GM18951 (cell line): Measurements from ENCODE around the gene NFKBIL1.
"Not testable (repeated sequence)": the region's sequence is repeated elsewhere in the genome, so short reads cannot be mapped to it uniquely, and the experiment has no call there.

Experiments used
- POLR2A ChIP-seq: IDR thresholded peaks from 4 replicates; pipeline ENCODE4 v1.6.1; 2011; ENCODE audit warnings: mild to moderate bottlenecking; ENCODE audit not compliant: insufficient read length, insufficient read depth; ENCODE audit errors: extremely low read depth
- in situ Hi-C: fragments of 300-500 bp; cut with MboI; formaldehyde crosslinking; loops from one replicate; pipeline ENCODE4 v1.12.0; 2022; ENCODE audit warnings: low sequenced_read_pairs, mixed read lengths, inconsistent platforms; ENCODE audit not compliant: unreplicated experiment

Gene NFKBIL1, protein sequence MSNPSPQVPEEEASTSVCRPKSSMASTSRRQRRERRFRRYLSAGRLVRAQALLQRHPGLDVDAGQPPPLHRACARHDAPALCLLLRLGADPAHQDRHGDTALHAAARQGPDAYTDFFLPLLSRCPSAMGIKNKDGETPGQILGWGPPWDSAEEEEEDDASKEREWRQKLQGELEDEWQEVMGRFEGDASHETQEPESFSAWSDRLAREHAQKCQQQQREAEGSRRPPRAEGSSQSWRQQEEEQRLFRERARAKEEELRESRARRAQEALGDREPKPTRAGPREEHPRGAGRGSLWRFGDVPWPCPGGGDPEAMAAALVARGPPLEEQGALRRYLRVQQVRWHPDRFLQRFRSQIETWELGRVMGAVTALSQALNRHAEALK

DNA sequence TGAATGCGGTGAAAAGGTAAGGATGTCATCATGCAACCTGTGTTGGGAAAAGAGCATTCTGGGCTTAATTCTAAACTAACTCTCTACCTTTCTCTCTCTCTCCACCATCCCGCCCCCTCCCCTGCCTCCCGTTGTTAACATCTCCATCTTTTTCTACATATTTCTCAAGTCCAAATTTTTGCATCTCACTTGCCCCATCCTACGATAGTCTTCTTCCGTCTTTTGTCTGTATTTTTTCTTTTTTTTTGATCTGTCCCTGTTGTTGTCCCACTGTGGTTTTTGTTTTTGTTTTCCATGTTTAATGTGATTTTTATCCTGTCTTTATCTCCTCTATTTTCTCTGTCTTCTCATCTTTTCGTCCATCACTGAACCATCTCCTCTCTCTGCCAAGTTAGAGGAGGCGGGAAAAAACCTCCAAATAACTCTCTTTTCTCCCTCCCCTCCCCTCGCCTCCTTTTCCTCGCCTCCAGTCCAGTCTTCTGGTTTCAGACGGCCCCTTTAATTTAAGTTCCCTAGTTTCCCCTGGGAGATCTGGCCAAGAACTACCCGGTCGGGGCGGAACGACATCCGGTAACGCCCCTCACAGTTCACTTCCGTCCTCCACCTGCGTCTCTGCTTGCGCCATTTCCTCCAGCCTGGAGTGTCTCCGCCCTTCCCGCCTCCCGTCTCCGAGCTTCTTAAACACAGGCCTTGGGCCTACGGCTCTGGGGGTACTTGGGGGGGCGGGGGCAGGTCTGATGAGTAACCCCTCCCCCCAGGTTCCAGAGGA is at the start of gene NFKBIL1:
Gene NFKBIL1, plus strand, starts transcription at position 651 of the 769 bp plus-strand sequence. Its CDS starts 87 bp downstream, at position 738.
- peak; percentile 59 for TF ChIP-seq POLR2A
- in situ Hi-C loops: no loop called here

- in situ Hi-C loops: no loop called here
- TF ChIP-seq POLR2A: no peak
Observed at GRCh38 chr6:31498748-31499147, 48.7 kb upstream of the NFKBIL1 start.

DNA sequence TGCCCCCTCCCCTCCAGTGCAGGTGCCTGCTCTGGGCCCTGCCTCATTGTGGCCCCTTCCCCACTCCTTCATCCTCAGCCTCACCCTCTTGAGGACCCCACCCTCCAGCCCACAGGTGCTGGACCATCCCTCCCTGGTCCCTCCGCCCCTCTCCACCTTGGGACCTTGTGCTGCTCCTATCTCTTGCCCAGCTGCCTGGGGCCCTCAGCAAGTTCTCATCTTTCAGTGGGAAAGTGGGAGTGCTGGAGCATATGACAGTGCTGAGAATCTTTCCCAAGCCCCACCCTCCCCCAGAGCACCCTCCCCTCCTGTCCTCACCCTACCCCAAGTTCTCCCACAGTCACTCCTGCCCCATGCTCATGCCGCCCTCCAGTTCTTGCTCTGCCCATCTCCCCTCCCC is 47.8 kb upstream of the NFKBIL1 start:
- in situ Hi-C loops: not testable (repeated sequence)

GRCh38 chr6:31502586-31502985 is 44.8 kb upstream of the NFKBIL1 start:
- TF ChIP-seq POLR2A: no peak
- in situ Hi-C loops: no loop called here

GRCh38 chr6:31509036-31509435 is 38.4 kb upstream of the NFKBIL1 start:
- in situ Hi-C loops: not testable (repeated sequence)

DNA sequence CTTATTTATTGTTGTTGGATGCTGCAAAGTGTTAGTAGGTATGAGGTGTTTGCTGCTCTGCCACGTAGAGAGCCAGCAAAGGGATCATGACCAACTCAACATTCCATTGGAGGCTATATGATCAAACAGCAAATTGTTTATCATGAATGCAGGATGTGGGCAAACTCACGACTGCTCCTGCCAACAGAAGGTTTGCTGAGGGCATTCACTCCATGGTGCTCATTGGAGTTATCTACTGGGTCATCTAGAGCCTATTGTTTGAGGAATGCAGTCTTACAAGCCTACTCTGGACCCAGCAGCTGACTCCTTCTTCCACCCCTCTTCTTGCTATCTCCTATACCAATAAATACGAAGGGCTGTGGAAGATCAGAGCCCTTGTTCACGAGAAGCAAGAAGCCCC is 37.4 kb upstream of the NFKBIL1 start:
- no peak for TF ChIP-seq POLR2A
- in situ Hi-C loops: no loop called here

DNA sequence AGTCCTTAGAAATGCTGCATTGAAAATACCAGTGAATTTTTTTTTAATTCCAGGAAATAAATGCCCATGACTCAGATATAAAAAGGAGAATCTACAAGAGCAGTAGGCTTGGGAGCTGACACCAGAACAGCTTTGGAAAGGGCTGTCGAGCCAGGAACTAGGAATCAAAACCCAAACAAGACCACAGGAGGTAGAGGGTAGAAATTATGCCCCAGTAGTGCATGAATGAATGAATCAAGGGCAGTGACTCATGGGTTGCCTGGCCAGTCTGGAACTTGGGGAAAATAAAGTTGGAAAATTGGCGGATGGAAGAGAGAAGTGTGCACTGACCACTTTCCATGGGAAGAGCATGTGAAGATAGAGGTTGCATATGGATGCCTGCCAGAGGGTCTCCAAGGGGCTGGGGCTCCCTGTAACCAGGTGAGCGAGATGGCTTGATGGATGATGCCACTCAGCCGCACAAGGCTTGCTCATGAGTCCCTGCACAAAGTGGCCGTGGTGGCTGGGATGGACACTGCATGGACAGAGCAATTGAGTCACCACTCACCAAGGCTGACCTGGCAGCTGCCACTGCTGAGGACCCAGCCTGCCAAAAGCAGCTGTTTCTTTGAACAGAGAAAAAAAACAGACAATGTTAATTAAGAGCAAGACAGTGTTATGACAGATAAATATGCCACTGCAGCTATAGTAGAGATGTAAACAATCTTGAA is 33.8 kb upstream of the NFKBIL1 start:
- TF ChIP-seq POLR2A: no peak
- in situ Hi-C loops: no loop called here

GRCh38 chr6:31521835-31522234 is 25.6 kb upstream of the NFKBIL1 start:
- TF ChIP-seq POLR2A: no peak
- in situ Hi-C loops: no loop called here

DNA sequence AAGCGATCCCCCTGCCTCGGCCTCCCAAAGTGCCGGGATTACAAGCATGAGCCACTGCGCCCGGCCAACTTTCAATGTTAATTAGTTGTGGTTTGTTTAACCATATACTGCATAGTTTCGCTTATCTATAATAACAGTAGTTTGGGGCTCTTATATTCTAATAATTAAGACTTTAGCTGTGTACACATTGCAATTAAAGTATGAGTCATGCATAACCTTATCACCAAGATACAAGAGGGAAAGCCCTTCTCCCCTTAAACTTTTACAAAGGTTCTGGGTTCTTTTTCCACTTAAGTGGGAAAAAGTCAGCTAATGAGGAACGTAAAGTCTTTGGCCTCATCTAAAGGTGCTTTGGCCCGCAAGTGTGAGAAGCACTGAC is 21.9 kb upstream of the NFKBIL1 start:
- in situ Hi-C loops: no loop called here
- no peak for TF ChIP-seq POLR2A

DNA sequence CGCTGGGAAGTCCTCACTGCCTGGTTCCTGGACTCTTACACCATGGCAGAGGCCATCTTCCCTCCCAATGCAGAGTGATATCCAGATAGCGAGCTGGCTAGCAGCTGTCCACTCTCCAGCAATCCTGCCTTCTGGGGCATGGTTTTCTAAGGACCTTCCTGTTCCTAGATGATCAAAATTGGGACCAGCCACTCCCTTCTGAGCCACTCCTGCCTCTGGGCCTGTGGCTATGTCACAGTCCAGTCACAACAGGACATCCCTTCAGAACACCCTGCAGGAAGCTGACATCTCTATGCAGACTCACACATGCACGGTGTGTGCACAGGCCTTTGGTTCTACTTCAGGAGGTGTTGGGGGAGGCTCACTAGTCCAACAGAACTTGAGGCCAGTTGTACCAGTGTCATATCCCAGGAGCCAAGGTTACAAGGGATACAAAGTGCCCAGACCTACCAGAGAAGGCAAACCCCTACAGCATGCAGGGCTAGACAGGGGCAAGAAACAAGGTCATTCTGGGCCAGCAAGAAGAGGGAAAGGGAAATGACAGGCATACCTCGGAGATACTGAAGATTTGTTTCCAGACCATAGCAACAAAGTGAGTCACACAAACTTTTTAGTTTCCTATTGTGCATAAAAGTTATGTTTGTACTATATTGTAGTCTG is 21.3 kb upstream of the NFKBIL1 start:
- in situ Hi-C loops: no loop called here
- TF ChIP-seq POLR2A: no peak

- in situ Hi-C loops: no loop called here
- TF ChIP-seq POLR2A: no peak
Observed at GRCh38 chr6:31528307-31528777, 19.1 kb upstream of the NFKBIL1 start.

GRCh38 chr6:31528821-31529328 is 18.5 kb upstream of the NFKBIL1 start, which contains the start of gene MCCD1:
Gene MCCD1, plus strand, starts transcription at chr6:31528962. Its CDS starts 53 bp downstream, at chr6:31529015.
- TF ChIP-seq POLR2A: peak; percentile 19
- in situ Hi-C loops: no loop called here

DNA sequence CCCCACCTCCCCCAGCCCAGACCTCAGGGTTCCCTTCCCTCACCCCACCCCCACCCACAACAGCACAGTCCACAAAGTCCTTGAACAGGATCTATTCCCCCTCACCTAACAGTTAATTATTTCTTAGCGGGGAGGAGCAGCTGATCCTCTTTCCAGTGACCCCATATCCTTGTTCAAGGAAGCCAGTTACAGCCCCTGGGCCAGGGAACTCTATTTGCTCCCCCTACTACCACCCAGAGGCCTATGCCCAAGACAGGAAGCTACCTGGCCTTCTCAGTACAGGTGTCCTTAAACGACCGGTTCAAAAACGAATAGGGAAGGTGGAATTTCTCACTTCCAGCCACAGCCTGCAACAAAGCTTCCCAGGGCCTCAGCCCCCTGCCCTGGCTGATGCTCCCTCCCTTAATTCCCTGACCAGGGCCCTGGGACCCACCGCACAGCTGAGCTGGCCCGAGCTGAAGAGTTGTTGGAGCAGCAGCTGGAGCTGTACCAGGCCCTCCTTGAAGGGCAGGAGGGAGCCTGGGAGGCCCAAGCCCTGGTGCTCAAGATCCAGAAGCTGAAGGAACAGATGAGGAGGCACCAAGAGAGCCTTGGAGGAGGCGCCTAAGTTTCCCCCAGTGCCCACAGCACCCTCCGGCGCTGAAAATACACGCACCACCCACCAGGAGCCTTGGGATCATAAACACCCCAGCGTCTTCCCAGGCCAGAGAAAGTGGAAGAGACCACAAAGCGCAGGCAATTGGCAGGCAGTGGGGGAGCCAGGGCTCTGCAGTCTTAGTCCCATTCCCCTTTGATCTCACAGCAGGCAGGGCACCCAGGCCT is 17.9 kb upstream of the NFKBIL1 start:
- no peak for TF ChIP-seq POLR2A
- in situ Hi-C loops: no loop called here
